ENCODE results near the gene CGN.

CGN gene

GRCh38 chr1:151501474-151501873, 9.7 kb upstream of the CGN start:
- DNase-seq (ENCODE audit: insufficient read length, low spot score) (no peak), FAIRE-seq (no peak)

DNA sequence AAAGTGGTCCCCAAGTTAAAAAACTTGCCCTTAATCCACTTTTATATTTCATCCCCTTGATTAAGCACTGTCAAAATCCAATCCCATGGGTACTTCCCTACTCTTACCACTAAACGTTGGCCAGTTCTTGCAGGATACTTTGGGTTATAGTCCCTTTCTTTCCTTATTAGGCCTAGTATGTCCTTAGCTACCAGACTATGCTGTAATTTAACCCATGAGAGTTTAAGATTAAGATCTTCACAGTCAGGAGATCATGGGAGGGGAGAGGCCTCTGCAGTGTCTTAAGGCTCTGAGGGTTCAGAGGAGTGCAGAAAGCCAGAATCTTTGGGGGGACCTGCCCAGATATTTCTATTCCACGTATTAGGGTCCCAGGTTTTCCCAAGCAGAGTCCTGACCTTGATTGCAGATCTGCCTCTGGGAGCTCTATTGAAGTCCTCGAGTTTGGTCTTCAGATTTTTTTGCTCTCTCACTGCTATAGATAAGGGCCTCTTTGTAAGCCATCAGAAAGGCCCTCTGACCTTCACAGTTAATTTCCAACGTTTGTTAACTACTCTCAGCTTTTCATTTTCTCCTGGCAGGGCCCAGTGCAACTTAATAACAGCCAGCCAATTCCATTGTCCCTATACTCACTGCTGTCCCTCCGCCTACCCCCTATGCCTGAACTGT, 9.0 kb upstream of the CGN start:
- FAIRE-seq (no peak), DNase-seq (ENCODE audit: insufficient read length, low spot score) (no peak)

- DNase-seq (ENCODE audit: insufficient read length, low spot score) (no peak), FAIRE-seq (no peak)
These were observed 8.1 kb upstream of the CGN start for GRCh38 chr1:151502859-151503780.

DNA sequence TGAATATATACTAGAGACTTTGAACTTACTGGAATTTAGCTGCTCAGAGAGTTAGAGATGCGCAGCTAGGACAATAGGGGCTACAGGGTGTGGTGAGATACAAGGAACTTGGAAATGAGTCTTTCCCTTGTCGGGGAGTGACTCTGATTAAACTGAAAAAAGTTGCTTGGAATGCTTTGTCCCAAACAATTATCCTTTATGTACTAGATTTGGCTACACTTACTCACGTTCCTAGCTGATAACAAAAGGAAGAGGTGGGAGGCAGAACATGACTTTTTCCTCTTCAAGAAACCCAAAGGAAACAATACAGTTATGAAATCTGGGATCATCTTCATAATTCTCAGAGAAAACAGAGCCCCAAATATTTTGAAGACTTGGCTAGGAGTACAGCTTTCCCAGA, 6.9 kb upstream of the CGN start:
- no peak for DNase-seq (ENCODE audit: insufficient read length, low spot score)
- FAIRE-seq, result no peak

DNA sequence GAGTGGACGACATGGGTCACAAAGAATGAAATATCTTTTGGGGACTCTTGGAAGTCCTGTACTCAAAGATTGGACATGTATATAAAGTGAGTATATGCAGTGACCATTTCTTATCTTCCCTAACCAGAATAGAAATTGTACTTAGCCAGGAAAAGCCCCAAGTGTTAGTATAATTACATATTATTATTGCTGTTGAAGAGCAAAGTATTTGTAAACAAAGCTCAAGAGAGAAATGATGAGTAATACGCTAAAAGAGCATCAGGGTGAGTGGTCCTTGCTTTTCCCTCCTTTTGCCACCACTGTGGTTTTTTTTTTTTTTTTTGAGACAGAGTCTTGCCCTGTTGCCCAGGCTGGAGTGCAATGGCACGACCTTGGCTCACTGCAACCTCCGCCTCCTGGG, 6.4 kb upstream of the CGN start:
- DNase-seq (ENCODE audit: insufficient read length, low spot score) (no peak), FAIRE-seq (no peak)

DNA sequence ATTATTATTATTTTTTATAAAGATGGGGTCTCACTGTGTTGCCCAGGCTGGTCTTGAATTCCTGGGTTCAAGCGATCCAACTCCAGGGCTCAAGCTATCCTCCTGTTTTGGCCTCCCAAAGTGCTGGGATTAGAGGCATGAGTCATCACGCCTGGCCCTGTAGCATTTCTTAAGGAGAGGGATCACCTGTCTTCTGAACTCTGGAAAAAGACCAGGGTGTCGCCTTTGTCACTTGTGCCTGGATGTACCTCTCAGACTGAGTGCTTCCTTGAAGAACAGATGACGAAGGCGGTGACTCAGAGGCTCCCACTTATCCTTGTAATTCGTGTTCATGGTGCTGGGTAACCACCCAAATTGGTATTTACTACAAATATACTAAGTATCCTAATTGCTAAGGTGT, 2.4 kb upstream of the CGN start:
- FAIRE-seq (no peak), DNase-seq (ENCODE audit: insufficient read length, low spot score) (no peak)

DNA sequence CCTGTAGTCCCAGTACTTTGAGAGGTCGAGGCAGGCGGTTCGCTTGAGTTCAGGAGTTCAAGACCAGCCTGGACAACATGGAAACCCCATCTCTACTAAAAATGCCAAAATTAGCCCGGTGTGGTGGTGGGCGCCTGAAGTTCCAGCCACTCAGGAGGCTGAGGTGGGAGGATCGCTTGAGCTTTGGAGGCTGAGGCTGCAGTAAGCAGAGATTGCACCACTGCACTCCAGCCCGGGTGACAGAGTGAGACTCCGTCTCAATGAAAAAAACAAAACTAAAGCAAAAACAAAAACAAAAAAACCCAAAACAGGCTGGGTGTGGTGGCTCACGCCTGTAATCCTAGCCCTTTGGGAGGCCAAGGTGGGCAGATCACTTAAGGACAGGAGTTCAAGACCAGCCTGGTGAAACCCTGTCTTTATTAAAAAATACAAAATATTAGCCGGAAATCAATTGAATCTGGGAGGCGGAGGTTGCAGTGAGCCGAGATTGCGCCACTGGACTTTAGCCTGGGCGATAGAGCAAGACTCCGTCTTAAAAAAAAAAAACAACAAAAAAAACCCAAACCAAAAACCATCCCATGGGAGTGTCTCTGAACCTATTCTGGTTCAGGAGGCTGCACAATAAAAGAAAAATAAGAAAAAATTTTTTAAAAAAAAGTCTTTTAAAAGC, 1.7 kb upstream of the CGN start:
- no peak for FAIRE-seq
- DNase-seq (ENCODE audit: insufficient read length, low spot score), result no peak

GRCh38 chr1:151510020-151510405, 1.2 kb upstream of the CGN start:
- DNase-seq (ENCODE audit: insufficient read length, low spot score) (no peak), FAIRE-seq (no peak)

DNA sequence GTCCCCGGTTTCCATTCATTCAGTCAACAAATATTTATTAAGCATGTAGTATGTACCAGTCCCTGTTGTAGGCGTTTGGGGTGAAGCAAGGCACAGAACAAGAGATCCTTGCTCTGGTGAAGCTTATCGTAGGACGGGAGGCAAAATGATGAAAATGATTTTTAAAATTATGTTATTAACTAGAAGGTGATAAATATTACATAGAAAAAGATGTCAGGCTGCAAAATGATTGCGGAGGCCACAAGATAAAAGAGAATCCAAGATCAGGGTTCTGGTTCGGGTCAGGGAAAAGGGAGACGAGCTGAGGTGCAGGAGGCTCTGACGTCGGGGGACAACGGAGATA, 602 bp upstream of the CGN start:
- DNase-seq (ENCODE audit: insufficient read length, low spot score) (no peak), FAIRE-seq (no peak)

DNA sequence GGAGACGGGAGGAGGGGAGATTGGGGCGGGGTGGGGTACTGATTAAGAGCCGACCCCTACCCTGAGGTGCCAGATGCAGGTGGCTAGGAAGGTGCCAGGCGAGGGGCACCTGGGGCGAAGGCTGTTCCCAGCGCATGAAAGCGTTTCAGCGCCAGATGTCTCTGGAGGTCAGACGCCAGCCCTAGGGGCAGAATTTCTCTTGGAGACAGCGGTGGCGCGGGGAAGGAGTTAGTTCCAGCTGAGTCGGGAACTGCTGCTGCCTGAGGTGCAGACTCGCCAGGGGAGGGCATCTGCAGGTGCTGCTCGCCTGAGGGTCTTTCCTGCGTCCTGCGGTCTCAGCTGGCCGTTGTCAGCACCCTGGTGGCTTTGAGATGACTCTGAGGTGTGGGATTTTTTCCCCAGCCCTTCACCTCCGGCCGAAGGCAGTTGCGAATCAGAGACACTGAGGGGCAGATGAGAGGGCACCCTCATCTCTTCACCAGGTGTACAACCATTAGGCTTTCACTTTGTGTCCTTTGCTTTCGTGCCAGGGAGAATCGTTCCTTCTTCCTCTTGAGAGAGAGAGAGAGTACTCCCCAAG, 539 bp downstream of the CGN start:
- FAIRE-seq (no peak), DNase-seq (ENCODE audit: insufficient read length, low spot score) (no peak)

DNA sequence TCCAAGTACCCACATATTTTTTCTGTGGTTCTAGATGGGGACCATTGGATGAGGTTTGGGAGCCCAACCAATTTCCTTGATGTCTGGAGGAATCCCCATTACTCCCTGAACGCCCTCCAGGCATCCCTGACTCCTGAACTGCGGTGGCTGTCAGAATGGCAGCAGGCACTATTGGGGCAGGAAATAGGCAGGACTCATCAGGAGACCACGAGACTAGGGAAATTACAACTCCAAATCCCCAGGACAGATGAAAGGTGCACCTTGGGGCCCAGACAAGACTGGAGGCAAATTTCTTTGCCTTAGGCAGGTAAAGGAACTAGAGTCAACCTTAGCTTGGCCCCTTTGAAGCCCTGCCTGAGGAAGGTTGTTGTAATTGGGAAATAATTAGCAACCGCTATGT, 1.1 kb downstream of the CGN start:
- DNase-seq (ENCODE audit: insufficient read length, low spot score) (no peak), FAIRE-seq (no peak)

GRCh38 chr1:151512801-151513625, 1.8 kb downstream of the CGN start:
- no peak for DNase-seq (ENCODE audit: insufficient read length, low spot score)

DNA sequence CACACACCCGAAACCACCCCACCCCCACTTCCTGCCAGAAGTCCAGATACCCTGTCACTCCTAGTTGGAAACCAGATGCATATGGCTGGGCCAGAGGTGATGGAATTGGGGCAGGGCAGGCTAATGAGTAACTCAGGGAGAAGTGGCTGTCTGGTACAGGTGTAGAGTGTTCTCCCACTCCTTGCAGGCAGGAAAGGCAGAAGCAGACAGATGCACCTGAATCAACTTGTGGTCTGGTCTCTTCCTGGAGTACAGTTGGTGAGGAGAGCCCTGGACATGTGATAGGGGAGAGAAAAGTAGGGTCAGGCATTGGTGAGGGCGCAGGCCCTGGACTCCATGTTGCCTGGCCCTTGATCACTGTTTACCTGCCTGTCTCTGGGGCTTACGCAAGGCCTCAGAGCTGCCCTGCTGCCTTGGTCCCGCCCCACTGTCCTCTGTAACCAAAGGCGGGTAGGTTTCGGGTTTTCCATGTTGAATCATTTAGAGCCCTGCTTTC, 2.5 kb downstream of the CGN start:
- DNase-seq (ENCODE audit: insufficient read length, low spot score) (no peak), FAIRE-seq (no peak)

More at GRCh38 chr1:151512801-151513625, 1.8 kb downstream of the CGN start:
- FAIRE-seq, result no peak

DNA sequence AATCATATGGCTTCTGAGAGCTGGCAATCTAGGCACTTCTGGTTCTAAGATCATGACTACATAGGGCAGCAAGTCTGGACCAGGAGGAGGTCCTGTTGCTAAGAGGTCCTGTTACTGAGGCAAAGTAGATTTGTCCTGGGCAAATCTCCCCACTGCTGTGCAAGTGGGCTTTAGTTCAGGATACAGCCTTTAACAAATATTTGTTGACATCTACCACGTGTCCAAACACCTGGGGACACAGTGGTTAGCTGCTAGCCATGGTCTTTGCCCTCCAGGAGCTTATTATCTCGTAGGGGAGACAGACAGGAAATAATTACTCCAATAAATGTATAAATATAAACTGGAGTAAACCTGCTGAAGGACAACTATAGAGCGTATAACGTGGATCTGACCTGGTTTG, 3.2 kb downstream of the CGN start:
- DNase-seq (ENCODE audit: insufficient read length, low spot score) (no peak), FAIRE-seq (no peak)

GRCh38 chr1:151515265-151515664, 4.1 kb downstream of the CGN start:
- FAIRE-seq, result no peak
- no peak for DNase-seq (ENCODE audit: insufficient read length, low spot score)

DNA sequence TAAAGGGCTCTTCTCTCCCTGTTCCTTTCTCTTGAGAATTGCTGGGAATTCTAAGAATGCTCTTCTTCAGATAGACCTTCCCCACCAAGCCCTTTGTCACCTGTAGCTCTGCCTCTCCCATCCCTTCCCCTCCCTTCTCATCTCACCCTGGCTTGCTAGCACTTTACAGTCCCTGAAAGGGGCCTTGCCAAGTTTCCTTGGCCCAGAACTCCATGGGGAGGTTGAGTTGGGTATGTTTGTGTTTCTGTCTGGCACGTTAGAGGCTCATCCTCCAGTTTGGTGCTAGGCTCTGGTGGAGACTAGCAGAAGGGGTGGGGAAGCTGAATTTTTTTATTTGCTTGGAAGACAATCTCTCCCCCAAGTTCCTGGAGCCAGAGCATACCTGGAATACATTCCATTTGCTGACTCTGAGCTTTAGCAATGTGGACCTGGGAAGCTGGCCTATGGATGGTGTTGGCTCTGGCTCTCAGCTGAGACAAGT, 4.9 kb downstream of the CGN start:
- no peak for DNase-seq (ENCODE audit: insufficient read length, low spot score)
- FAIRE-seq, result no peak

DNA sequence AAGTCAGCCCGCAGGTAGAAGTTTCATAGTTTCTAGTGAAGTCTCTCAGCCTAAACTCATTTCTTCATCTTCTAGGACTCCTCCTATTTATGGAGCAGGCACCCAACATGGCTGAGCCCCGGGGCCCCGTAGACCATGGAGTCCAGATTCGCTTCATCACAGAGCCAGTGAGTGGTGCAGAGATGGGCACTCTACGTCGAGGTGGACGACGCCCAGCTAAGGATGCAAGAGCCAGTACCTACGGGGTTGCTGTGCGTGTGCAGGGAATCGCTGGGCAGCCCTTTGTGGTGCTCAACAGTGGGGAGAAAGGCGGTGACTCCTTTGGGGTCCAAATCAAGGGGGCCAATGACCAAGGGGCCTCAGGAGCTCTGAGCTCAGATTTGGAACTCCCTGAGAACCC, 7.2 kb downstream of the CGN start:
- no peak for DNase-seq (ENCODE audit: insufficient read length, low spot score)
- no peak for FAIRE-seq

DNA sequence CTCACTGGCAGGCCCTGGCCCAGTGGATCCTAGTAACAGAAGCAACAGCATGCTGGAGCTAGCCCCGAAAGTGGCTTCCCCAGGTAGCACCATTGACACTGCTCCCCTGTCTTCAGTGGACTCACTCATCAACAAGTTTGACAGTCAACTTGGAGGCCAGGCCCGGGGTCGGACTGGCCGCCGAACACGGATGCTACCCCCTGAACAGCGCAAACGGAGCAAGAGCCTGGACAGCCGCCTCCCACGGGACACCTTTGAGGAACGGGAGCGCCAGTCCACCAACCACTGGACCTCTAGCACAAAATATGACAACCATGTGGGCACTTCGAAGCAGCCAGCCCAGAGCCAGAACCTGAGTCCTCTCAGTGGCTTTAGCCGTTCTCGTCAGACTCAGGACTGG, 7.7 kb downstream of the CGN start:
- DNase-seq (ENCODE audit: insufficient read length, low spot score) (no peak), FAIRE-seq (no peak)

DNA sequence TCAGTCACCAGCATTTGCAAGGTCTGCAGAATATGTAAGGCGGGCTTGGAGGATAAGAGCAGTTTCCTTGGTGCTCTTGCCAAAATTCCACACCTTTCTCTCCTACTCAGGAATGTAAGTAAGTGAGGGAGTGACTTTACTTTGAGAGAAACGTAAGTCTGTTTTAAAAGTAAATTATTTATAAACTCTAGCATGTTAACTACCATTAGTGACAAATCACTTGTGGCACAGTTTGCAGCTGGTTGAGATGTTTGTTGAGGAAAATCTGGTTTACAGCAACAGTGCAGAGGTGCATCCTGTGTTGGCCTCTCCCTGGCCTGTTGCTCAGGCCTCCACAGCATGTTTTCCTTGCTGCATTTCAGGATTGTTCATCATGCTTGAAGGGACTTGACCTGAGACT, 8.5 kb downstream of the CGN start:
- FAIRE-seq (no peak), DNase-seq (ENCODE audit: insufficient read length, low spot score) (no peak)

DNA sequence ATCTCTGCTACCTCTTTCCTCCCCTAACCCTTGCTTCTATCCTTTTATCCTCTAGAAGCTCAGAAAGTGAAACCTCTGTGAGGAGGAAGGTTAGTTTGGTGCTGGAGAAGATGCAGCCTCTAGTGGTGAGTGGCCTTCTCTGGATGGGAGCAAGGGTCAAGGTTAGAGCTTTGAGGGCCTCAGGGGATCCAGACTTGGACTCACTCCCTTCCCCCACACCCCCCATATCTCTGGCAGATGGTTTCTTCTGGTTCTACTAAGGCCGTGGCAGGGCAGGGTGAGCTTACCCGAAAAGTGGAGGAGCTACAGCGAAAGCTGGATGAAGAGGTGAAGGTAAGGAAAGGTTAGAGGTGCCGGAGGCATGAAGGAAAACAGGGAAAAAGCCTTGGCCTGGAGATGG, 9.2 kb downstream of the CGN start:
- no peak for FAIRE-seq
- no peak for DNase-seq (ENCODE audit: insufficient read length, low spot score)
